ENCODE measurements around the gene ZDHHC11. TPM values are rescaled to one million over a fixed set of nuclear protein-coding genes. Genes with fewer than 3 reads are reported as not detected.

The ZDHHC11 gene
- total and polyA plus RNA-seq, 12 donors, result 0.57 to 8.6 (median 2.9) TPM; not detected in 2

DNA sequence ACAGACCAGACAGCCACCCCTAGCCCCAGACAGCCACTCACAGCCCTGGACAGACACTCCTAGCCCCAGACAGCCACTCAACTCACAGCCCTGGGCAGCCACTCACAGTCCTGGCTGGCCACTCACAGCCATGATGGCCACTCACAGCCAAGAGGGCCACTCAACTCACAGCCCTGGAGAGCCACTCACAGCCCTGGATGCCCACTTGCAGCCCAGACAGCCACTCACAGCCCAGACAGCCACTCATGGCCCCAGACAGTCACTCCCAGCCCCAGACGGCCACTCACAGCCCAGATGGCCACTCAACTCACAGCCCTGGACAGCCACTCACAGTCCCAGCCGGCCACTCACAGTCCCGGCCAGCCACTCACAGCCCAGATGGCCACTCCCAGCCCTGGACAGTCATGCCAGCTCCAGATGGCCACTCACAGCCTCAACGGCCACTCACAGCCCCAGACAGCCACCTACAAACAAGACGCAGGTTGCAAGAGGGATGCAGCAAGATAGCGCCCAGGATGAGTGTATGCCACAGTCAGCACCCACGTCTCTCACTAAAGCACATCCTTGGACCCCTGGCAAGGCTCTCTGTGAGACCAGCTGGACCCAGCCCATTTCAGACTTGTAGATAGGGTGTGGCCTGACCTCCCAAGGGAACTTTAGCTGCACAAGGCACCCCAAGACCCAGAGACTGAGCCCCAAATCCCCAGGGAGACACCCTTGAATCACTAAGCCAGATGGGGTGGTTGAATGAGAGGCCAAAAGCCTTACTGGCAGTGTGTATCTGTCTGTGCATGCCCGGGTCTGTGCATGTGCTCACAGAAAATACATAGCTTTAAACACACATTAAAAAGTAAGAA is 88.7 kb downstream of the ZDHHC11 start:
- intact Hi-C loops (cut with DNase I), result no loop called here
- H3K27me3 ChIP-seq, result no peaks in the 10 kb centered on the region
- no peaks in the 10 kb centered on the region for H3K9me3 ChIP-seq (replicated peaks in 1 of 3)
- DNase-seq, result peak in 2 of 7 donors; percentile 24 to 56
- H3K4me1 ChIP-seq (replicated peaks in 1 of 2), result peaks cover 0 to 14% of the 10 kb centered on the region in 2 donors
- 73 to 94% (median 85%) methylated on average over 7 to 8 of the region's 8 CpGs for WGBS, 4 donors
- H3K36me3 ChIP-seq (replicated peaks in 1 of 2), result peaks cover 0 to 3% of the 10 kb centered on the region in 2 donors
- TF ChIP-seq POLR2A (IDR thresholded peaks at IDR 0.05), result no peak
- TF ChIP-seq, protein P1, sequence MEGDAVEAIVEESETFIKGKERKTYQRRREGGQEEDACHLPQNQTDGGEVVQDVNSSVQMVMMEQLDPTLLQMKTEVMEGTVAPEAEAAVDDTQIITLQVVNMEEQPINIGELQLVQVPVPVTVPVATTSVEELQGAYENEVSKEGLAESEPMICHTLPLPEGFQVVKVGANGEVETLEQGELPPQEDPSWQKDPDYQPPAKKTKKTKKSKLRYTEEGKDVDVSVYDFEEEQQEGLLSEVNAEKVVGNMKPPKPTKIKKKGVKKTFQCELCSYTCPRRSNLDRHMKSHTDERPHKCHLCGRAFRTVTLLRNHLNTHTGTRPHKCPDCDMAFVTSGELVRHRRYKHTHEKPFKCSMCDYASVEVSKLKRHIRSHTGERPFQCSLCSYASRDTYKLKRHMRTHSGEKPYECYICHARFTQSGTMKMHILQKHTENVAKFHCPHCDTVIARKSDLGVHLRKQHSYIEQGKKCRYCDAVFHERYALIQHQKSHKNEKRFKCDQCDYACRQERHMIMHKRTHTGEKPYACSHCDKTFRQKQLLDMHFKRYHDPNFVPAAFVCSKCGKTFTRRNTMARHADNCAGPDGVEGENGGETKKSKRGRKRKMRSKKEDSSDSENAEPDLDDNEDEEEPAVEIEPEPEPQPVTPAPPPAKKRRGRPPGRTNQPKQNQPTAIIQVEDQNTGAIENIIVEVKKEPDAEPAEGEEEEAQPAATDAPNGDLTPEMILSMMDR (IDR thresholded peaks at IDR 0.05), result no peak
- no peak overlapping the region for H3K4me3 ChIP-seq
- no peak overlapping the region for H3K27ac ChIP-seq

DNA sequence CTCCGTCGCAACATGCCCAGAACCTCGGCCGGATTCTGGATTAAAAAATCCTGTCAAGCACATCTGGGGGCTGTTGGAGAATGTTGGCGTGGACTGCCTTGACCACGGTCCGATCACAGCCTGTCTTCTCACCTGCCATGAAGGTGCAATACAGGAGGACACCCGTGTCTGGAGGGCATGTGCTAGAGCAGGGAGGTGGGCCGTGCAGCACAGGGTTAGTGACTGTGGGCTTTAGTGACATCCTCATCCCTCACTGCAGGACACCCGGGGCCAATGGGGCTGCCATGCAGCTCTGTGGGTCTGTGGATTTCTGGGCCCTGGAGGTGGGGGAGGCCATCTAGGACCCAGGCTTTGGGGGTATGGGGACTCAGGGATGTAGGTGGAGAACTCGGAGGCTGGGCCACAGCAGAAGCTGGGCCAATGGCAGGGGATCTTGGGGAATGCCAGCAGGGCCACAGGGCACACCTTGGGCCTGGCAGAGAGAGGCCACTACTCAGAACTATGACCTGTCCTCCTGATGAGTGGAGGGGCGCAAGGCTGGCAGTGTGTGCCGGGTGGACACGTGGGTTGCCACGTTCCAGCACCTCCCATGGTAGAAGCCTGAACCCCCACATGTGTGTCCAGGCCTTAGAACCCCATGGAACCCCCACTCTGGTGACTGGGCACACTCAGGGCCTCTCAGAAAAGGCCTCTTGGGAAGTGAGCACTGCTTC is 89.6 kb downstream of the ZDHHC11 start:
- TF ChIP-seq, protein P1 (IDR thresholded peaks at IDR 0.05), result no peak
- TF ChIP-seq POLR2A (IDR thresholded peaks at IDR 0.05), result no peak
- Histone ChIP-seq H3K4me1 (replicated peaks in 1 of 2) (peaks cover 0 to 20% of the 10 kb centered on the region in 2 donors), H3K27ac (no peak overlapping the region), H3K36me3 (replicated peaks in 1 of 2) (peaks cover 0 to under 1% of the 10 kb centered on the region in 2 donors), H3K4me3 (no peak overlapping the region), H3K9me3 (replicated peaks in 1 of 3) (no peaks in the 10 kb centered on the region), H3K27me3 (no peaks in the 10 kb centered on the region)
- WGBS, 4 donors, result 78 to 87% (median 83%) methylated on average over 14 to 15 of the region's 15 CpGs
- intact Hi-C loops (cut with DNase I), result no loop called here
- peak in 2 of 7 donors; percentile 14 to 42 for DNase-seq

DNA sequence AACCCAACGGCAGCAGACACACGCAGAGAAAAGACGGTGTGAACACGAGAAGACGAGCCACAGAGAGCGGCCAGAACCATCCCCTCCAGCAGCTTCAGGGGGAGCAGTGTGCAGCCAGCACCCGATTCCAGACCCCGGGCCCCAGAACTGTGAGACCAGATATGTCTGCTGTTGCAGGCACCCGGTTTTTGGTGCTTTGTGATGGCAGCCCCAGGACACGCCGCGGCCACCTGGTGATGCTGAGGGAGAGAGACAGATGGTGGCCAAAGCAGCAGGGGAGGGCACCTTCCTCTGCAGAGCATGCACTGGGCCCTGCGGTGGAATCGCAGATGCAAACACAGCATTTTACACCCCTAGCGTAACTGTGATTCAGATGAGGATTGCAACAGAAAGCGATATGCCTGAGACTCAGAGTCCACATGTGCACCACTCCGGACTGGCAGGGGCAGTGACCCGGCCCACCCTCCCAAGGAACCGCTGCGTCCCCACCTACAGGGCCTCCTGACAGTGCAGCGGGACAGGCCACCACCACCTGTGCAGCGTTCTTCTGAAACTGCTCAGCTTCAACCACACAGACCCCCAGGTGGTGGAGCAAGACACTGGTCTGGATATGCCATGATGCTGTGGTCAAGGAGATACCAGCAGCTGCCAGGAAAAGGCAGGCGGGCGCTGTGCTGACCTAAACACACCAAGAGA is 90.3 kb downstream of the ZDHHC11 start:
- DNase-seq, result peak in 1 of 7 donors; percentile 50
- no peaks in the 10 kb centered on the region for H3K27me3 ChIP-seq
- H3K27ac ChIP-seq, result no peak overlapping the region
- WGBS, 4 donors, result 93 to 97% (median 94%) methylated on average over 22 to 24 of the region's 24 CpGs
- H3K4me1 ChIP-seq (replicated peaks in 1 of 2), result peaks cover 0 to 20% of the 10 kb centered on the region in 2 donors
- no peak overlapping the region for H3K4me3 ChIP-seq
- TF ChIP-seq, protein P1 (IDR thresholded peaks at IDR 0.05), result no peak
- TF ChIP-seq POLR2A (IDR thresholded peaks at IDR 0.05), result no peak
- H3K36me3 ChIP-seq (replicated peaks in 1 of 2), result no peaks in the 10 kb centered on the region
- intact Hi-C loops (cut with DNase I), result no loop called here
- H3K9me3 ChIP-seq (replicated peaks in 1 of 3), result no peaks in the 10 kb centered on the region
